ENCODE data around the gene ATE1.
"Not testable (repeated sequence)": the region's sequence is repeated elsewhere in the genome, so short reads cannot be mapped to it uniquely, and the experiment has no call there.

ATE1 gene

GRCh38 chr10:121929585-121930267 lies 1.9 kb upstream of the ATE1 start:
- DNase-seq (ENCODE audit: low read depth), result not testable (repeated sequence)

DNA sequence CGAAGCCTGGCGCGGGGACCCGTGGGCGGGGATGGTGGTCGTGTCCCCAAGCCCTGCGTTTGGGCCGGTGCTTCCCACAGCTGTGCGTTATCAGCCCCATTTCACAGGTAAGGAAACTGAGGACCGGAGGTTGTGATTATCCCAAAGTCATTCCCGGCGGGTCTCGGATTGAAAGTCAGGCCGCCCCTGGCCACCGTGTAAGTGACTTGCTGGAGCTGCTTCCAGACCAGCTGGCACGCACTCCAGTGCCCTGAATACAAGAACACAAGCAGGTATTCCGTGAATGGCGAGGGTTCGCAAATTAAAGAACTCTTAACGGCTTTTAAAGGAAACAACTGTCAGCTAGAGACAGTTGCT lies 675 bp upstream of the ATE1 start:
- peak; percentile 46 for DNase-seq (ENCODE audit: low read depth)

DNA sequence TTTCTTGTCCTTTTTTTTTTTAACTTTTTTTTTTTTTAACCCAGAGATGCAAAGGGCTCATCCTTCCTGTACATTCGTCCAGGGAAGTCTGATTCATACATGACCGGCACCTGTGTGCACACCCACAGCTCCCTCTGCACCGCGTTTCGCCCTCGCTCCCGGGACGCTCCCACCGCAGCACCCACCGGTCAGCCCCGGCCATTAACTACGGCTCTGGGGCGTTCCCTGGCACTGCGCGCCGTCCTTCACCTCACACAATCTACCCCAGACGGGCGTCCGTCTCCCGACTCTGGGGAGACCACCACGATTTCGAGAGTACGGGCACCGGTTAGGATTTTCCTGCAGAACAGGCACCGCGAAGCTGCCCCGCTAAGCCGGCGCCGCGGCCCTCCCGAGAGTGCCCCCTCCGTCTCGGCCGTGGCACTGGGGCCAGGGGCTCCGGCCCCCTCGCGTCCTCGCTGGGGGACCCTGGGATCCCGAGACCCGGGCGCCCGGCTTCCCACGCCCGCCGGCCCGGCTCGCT lies 452 bp downstream of the ATE1 start:
- peak; percentile 55 for DNase-seq (ENCODE audit: low read depth)

- DNase-seq (ENCODE audit: low read depth), result peak; percentile 24
Measured at GRCh38 chr10:121926671-121927317, 1.0 kb downstream of the ATE1 start.

- DNase-seq (ENCODE audit: low read depth), result no peak
Measured at GRCh38 chr10:121926157-121926556, 1.7 kb downstream of the ATE1 start.

DNA sequence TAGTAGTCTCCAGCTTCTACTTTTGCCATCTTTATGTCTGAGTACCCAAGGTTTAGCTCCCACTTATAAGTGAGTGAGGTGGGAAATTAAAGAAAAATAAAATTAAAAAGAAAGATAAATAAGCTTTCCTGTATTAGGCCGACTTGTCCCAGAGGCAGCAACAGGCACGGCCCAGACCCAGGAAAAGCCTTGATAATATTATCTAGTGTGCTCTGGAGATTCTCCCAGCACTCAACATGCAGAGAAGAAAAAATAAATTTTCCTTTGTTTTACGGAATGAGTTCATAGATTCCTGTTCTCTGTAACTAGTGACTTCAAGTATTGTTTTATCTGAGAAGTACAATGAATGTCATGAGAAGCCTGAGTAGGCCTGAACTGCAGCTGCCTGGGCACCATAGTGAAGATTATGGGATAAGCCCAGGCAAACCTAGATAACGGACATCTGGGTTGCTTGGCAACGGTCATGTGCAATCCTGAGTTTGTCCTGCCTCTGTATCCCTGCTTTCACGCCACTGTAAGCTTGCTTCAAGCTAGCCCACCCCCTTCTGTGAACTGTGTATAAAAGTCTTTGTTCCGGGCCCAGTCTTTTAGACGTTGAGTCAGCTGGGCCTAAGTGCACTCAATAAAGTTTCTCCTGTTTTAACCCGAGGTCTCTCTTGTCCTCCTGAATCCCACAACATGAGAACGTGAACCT lies 6.4 kb downstream of the ATE1 start:
- DNase-seq (ENCODE audit: low read depth), result no peak

DNA sequence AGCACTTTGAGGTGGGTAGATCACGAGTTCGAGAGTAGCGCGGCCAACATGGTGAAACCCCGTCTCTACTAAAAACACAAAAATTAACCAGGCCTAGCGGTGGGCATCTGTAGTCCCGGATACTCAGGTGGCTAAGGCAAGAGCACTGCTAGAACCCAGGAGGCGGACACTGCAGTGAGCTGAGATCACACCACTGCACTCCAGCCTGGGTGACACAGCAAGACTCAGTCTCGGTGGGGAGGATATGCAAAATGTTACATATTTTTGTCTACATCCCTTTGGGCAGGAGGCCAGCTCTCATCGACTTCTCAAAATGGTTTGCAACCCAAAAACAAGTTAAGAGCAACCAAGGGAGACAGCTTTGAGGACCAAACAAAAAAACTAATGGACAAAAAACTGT lies 8.2 kb downstream of the ATE1 start:
- DNase-seq (ENCODE audit: low read depth), result no peak

- DNase-seq (ENCODE audit: low read depth), result not testable (repeated sequence)
Measured at GRCh38 chr10:121918800-121919199, 9.0 kb downstream of the ATE1 start.

DNA sequence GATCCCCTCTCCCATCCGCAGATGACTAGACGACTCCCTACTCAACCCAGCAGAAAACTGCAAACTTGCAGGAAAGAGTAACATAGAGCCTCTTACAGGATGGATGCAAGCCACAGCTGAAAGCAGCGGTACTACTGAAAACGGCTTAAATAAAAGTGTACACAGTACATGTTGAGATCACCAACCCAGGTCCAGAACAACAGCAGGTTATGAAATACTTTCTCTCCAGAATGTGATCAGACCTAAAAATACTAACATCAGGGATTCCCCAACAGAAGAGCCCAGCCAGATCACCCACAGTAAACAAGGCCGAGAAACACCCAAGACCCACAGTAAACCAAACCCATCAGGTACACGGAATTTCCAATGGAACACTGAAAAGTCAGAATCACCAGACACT lies 13.2 kb downstream of the ATE1 start:
- DNase-seq (ENCODE audit: low read depth), result no peak

DNA sequence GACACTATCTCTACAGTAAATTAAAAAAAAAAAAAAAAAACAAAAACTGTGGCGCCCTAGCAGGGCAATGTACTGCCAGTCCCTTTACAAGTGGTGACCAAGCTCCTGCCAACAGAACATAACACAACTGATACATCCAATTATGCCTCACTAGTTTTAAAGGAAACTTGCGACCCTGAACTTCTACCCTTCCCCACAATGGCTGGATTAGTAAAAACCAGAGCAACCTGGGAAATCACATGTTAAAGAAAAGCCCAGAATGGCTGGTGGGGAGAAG lies 16.5 kb downstream of the ATE1 start:
- DNase-seq (ENCODE audit: low read depth), result no peak

DNA sequence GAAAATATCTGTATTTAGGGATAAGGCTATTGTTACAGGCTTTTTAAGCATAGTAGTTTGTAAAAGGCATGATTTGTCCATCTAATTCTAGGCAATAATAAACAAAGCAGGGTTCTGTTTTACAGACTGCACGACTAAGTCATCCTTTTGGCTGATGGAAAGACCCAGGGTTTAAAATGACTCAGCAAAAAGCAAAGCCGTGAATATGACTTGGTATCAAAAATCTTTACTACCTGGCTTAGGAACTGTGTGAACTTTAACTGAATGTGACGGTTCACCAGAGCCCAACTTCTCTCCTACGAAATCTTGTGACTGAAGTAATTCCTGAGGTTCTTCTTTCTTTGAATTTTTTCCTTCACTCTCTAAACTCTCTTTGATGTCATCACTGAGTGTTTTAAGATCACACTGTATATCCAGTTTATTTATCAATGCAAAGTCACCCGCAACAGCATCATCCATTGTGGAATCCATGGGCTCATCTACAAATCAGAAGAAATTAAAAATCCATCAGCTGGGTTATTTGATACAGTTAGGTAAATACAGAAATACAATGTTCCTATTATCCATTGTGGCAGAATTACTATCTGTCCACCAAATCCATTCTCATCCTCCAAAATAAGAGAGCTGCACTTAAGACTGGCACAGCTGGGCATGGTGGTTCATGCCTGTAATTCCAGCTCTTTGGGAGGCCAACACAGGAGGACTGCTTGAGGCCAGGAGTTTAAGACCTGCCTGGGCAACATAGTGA lies 17.0 kb downstream of the ATE1 start:
- DNase-seq (ENCODE audit: low read depth), result peak; percentile 58

GRCh38 chr10:121904888-121905287 lies 22.9 kb downstream of the ATE1 start:
- DNase-seq (ENCODE audit: low read depth), result no peak

DNA sequence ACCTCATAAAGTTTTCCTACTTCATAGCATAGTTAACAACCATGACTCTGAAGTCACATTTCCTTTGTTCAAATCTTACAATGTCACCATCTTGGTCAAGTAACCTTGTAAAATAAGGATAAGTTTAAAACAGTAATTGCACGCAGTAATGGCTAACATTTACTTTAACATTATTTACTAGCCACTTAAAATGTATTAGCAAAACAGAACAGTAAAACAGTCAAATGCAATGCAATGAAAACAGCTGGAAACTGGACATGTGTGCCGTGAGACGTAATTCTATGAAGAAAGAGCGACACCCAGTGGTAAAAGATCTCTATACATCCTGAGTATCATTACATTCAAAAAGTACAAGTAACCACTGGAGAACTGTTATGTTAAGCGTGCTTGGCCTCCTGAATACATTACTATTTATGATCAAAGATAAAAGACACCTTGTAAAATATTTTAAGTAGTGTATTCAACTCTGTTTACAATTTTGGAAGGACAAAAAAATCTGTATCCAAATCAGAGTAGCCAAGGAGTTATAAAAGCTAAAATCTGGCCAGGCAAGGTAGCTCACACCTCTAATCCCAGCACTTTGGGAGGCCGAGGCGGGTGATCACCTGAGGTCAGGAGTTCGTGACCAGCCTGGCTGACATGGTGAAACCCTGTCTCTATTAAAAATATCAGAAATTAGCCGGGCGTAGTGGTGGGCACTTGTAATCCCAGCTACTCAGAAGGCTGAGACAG lies 27.2 kb downstream of the ATE1 start:
- DNase-seq (ENCODE audit: low read depth), result peak; percentile 71

GRCh38 chr10:121899727-121900126 lies 28.1 kb downstream of the ATE1 start:
- DNase-seq (ENCODE audit: low read depth), result no peak

- DNase-seq (ENCODE audit: low read depth), result no peak
Measured at GRCh38 chr10:121891103-121891502, 36.7 kb downstream of the ATE1 start.

- DNase-seq (ENCODE audit: low read depth), result no peak
Measured at GRCh38 chr10:121889212-121889611, 38.6 kb downstream of the ATE1 start.

GRCh38 chr10:121886997-121887622 lies 40.7 kb downstream of the ATE1 start:
- peak; percentile 66 for DNase-seq (ENCODE audit: low read depth)

DNA sequence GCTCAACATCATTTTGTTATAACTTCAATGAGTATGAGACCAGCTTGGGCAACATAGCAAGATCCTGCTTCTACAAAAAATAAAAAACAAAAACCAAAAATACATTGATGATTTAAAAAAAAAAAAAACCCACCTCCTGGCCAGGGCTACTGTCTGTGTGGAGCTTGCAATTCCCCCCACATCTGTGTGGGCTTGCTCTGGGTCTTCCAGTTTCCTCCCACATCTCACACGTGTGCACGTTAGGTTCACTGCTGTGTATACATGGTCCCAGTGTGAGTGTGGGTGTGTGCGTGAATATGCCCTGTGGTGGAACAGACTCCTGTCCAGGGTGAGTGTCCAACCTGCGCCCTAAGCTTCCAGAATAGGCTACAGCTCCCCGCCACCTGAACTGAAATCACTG lies 41.6 kb downstream of the ATE1 start:
- DNase-seq (ENCODE audit: low read depth), result no peak

- DNase-seq (ENCODE audit: low read depth), result no peak
Measured at GRCh38 chr10:121880895-121881294, 46.9 kb downstream of the ATE1 start.

- DNase-seq (ENCODE audit: low read depth), result no peak
Measured at GRCh38 chr10:121879476-121879875, 48.4 kb downstream of the ATE1 start.

GRCh38 chr10:121873236-121873635 lies 54.6 kb downstream of the ATE1 start:
- peak; percentile 2 for DNase-seq (ENCODE audit: low read depth)

GRCh38 chr10:121870413-121870812 lies 57.4 kb downstream of the ATE1 start:
- DNase-seq (ENCODE audit: low read depth), result no peak
